HG03571 (cell line): Measurements from ENCODE around the gene GRB10.
"Not testable (repeated sequence)": the region's sequence is repeated elsewhere in the genome, so short reads cannot be mapped to it uniquely, and the experiment has no call there.

Experiments
- ATAC-seq: cut with Tn5 transposase; IDR thresholded peaks from one replicate; pipeline ENCODE4 v1.9.1; 2021; ENCODE audit not compliant: unreplicated experiment

The GRB10 gene

GRCh38 chr7:50590535-50590934 is 192.2 kb downstream of the GRB10 start:
- ATAC-seq, result no peak

GRCh38 chr7:50589364-50589763 is 193.3 kb downstream of the GRB10 start:
- ATAC-seq, result no peak

GRCh38 chr7:50588937-50589336 is 193.8 kb downstream of the GRB10 start:
- ATAC-seq, result no peak

GRCh38 chr7:50587737-50588136 is 195.0 kb downstream of the GRB10 start:
- no peak for ATAC-seq

GRCh38 chr7:50584793-50585408 is 197.8 kb downstream of the GRB10 start:
- no peak for ATAC-seq

- ATAC-seq, result no peak
Observed at GRCh38 chr7:50584386-50584785, 198.3 kb downstream of the GRB10 start.

GRCh38 chr7:50583295-50583694 is 199.4 kb downstream of the GRB10 start:
- ATAC-seq, result not testable (repeated sequence)

- ATAC-seq, result not testable (repeated sequence)
Observed at GRCh38 chr7:50582271-50582670, 200.4 kb downstream of the GRB10 start.

GRCh38 chr7:50580666-50581065 is 202.0 kb downstream of the GRB10 start:
- not testable (repeated sequence) for ATAC-seq

- no peak for ATAC-seq
Observed at GRCh38 chr7:50580057-50580456, 202.6 kb downstream of the GRB10 start.

- not testable (repeated sequence) for ATAC-seq
Observed at GRCh38 chr7:50578105-50578504, 204.6 kb downstream of the GRB10 start.

- ATAC-seq, result no peak
Observed at GRCh38 chr7:50577569-50577968, 205.1 kb downstream of the GRB10 start.

GRCh38 chr7:50576388-50576787 is 206.3 kb downstream of the GRB10 start:
- ATAC-seq, result not testable (repeated sequence)

GRCh38 chr7:50567715-50568261 is 214.9 kb downstream of the GRB10 start:
- no peak for ATAC-seq

- no peak for ATAC-seq
Observed at GRCh38 chr7:50565977-50566376, 216.7 kb downstream of the GRB10 start.

GRCh38 chr7:50565559-50565916 is 217.2 kb downstream of the GRB10 start:
- no peak for ATAC-seq

- ATAC-seq, result no peak
Observed at GRCh38 chr7:50564640-50565558, 217.8 kb downstream of the GRB10 start, which contains the start of gene DDC. TSS of gene DDC (minus strand) at chr7:50565405. CDS start at chr7:50544085, 21,320 bp downstream.

GRCh38 chr7:50564171-50564570 is 218.5 kb downstream of the GRB10 start:
- ATAC-seq, result no peak

GRCh38 chr7:50562136-50562535 is 220.6 kb downstream of the GRB10 start:
- ATAC-seq, result no peak

- no peak for ATAC-seq
Observed at GRCh38 chr7:50560865-50561351, 221.8 kb downstream of the GRB10 start.

GRCh38 chr7:50559881-50560280 is 222.8 kb downstream of the GRB10 start:
- ATAC-seq, result no peak
